K562 (cell line): ENCODE results near the gene PSMB2.

Source experiments
- ATF2 ChIP-seq: sonication (generic); formaldehyde crosslinking; IDR thresholded peaks from 2 replicates; pipeline ENCODE4 v1.8.1; 2022; ENCODE audit warnings: missing genetic modification reagents
- BRF2 ChIP-seq: IDR thresholded peaks from 3 replicates; pipeline ENCODE4 v1.6.1; 2011; ENCODE audit warnings: borderline replicate concordance, mild to moderate bottlenecking; ENCODE audit not compliant: insufficient read length, insufficient read depth
- HIVEP1 ChIP-seq: fragments of 250-450 bp; sonication (Bioruptor Pico); IDR thresholded peaks from 2 replicates; pipeline ENCODE4 v1.4.0; 2020; ENCODE audit warnings: mild to moderate bottlenecking
- RBM14 ChIP-seq: fragments of 200-400 bp; formaldehyde crosslinking; IDR thresholded peaks from 2 replicates; pipeline ENCODE4 v1.6.1; 2018; ENCODE audit warnings: low read depth, mild to moderate bottlenecking, low read length, moderate library complexity, borderline replicate concordance; ENCODE audit not compliant: insufficient read depth
- SOX6 ChIP-seq: fragments of 450-650 bp; IDR thresholded peaks from 2 replicates; pipeline ENCODE4 v1.6.1; 2014; ENCODE audit warnings: mild to moderate bottlenecking
- ZC3H4 ChIP-seq: sonication (generic); formaldehyde crosslinking; IDR thresholded peaks from 2 replicates; pipeline ENCODE4 v1.9.0; 2021; ENCODE audit warnings: missing genetic modification reagents, borderline replicate concordance

DNA sequence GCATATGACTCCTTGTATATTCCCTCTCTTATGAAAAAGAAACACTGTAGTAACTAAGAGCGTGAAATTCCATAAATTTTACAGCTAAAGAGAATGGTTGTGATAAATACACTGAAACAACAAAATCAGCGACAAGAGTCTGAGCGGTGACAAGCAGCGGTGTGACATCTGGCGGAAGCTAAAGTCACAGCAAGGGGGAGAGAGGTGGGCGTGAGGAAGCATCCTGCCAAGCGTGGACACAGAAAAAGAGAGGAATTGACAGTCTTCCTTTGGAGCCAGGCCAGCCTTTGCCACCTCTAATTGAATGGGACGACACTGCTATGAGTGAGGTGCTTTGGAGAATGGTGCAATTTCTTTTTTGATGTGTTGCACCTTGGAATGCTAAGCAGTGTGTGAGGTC, 25.9 kb downstream of the PSMB2 start:
- TF ChIP-seq SOX6 (no peak), BRF2 (no peak), ATF2 (no peak), ZC3H4 (CRISPR knock-in tag) (no peak), RBM14 (no peak), HIVEP1 (CRISPR knock-in tag) (no peak)
